Stomach (tissue), 9 donors: Measurements from ENCODE around the gene MCUB. TPM values are rescaled to one million over a fixed set of nuclear protein-coding genes. Genes with fewer than 3 reads are reported as not detected.
A peak's percentile ranks its signal among the peaks of the same experiment; 100 is the strongest.

Experiments used
- DNase-seq, 2 donors: peaks; one replicate each; pipeline versions ENCODE4 v3.0.0 to v3.0.0-alpha.2; 2013 to 2019
- H3K27ac ChIP-seq, 5 donors: fragments of 200-600 bp in 4 of 5; sonication (generic) in 4 of 5; one replicate each; pipeline ENCODE4 v1.5.1; 2013 to 2019; ENCODE audit warnings: mild to moderate bottlenecking in 1 of 5, moderate library complexity in 1 of 5
- H3K27me3 ChIP-seq, 3 donors: fragments of 200-600 bp; sonication (generic); one replicate each; pipeline ENCODE4 v1.5.1; 2017 to 2019; ENCODE audit warnings: mixed run types in 1 of 3
- H3K36me3 ChIP-seq, 4 donors: fragments of 200-600 bp; sonication (generic); 1 replicate in 3 of 4; 2 replicates in 1 of 4; pipeline ENCODE4 v1.5.1; 2016 to 2019
- H3K4me1 ChIP-seq, 4 donors: fragments of 200-600 bp; sonication (generic); one replicate each; pipeline ENCODE4 v1.5.1; 2016 to 2019
- H3K4me3 ChIP-seq, 4 donors: fragments of 200-600 bp; sonication (generic) in 3 of 4; one replicate each; pipeline ENCODE4 v1.5.1; 2016 to 2019; ENCODE audit warnings: mild to moderate bottlenecking in 1 of 4
- H3K9me3 ChIP-seq, 4 donors: fragments of 200-600 bp; sonication (generic); one replicate each; pipeline ENCODE4 v1.5.1; 2016 to 2019
- EP300 ChIP-seq: sonication (generic); formaldehyde crosslinking; IDR thresholded peaks from one replicate; pipeline ENCODE4 v1.6.1; 2017; ENCODE audit warnings: antibody characterized with exemption
- POLR2A ChIP-seq, 4 donors: fragments of 450-650 bp; IDR thresholded peaks; one replicate each; pipeline ENCODE4 v1.6.1; 2016; ENCODE audit warnings: antibody characterized with exemption in 4 of 4, control low read depth in 2 of 4, mild to moderate bottlenecking in 1 of 4, moderate library complexity in 1 of 4
- POLR2AphosphoS5 ChIP-seq, 3 donors: sonication (generic); formaldehyde crosslinking; IDR thresholded peaks; one replicate each; pipeline ENCODE4 v1.6.1; 2016; ENCODE audit warnings: antibody characterized with exemption in 3 of 3
- WGBS, 5 donors: extraction: QIAGEN DNeasy Blood & Tissue Kit in 3 of 5; methylation state at CpG; one replicate each; pipeline versions ENCODE4 v1.1.5 to v1.1.7; 2013 to 2018; 5-methylcytosine and 5-hydroxymethylcytosine counted together
- intact Hi-C: fragments of 100-400 bp; cut with DNase I; formaldehyde crosslinking; loops from one replicate; pipeline ENCODE4 v1.15.1; 2023; ENCODE audit warnings: low total_unique reads
- polyA plus RNA-seq, 3 donors: library from polyadenylated mRNA; stranded (reverse); fragments of 200-250 nt; gene quantifications; one replicate each; pipeline ENCODE4 v1.2.3, GENCODE V29; 2013
- total RNA-seq, 5 donors: library from RNA; depleted of rRNA; stranded (reverse); fragments of >200 nt; gene quantifications; one replicate each; pipeline versions ENCODE4 v1.1.0 to v1.2.3, GENCODE V29; 2014 to 2016
- TF ChIP-seq, protein P1 (sequence below), 7 experiments: fragments of 450-650 bp in 4 of 7; fragments of 200-600 bp in 3 of 7; sonication (generic) in 3 of 7; IDR thresholded peaks; one replicate each; pipeline ENCODE4 v1.5.1; 2016 to 2019; ENCODE audit warnings: antibody characterized with exemption in 7 of 7, control low read depth in 2 of 7, mild to moderate bottlenecking in 1 of 7
- donor health status: healthy with polysubstance abuse.
- donor health status: Bipolar disorder and iron deficiency.
- donor health status: healthy.

The MCUB gene
- total and polyA plus RNA-seq, 8 donors: 0.89 to 37.4 (median 8.4) TPM

DNA sequence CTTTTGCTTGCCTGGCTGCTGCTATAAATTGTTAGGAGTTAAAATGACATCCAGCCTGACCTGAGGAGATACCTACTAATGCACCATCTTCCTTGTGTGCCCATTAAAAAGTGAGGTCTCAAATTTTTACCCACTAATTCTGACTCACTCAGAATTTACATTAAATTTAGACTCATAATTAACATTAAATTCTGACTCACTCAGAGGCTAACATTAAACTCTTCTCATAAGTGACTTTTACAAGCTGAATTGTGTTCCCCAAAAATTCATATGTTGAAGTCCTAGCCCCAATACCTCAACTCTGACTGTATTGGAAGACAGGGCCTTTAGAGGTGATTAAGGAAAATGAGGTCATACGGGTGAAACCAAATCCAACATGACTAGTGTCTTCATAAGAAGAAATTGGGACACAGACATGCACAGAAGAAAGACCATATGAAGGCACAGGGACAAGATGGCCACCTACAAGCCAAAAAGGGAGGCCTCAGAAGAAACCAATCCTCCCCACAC lies 131.4 kb downstream of the MCUB start:
- Histone ChIP-seq H3K4me1 (no peaks in the 10 kb centered on the region), H3K27ac (no peak overlapping the region), H3K27me3 (no peaks in the 10 kb centered on the region), H3K9me3 (no peaks in the 10 kb centered on the region), H3K4me3 (no peak overlapping the region), H3K36me3 (peaks cover 13 to 91% (median 90%) of the 10 kb centered on the region in 4 donors)
- 86 to 92% (median 88%) methylated on average over 1 of the region's 1 CpG for WGBS, 5 donors
- intact Hi-C loops: loop anchor here (10.0 kb wide), 1 partner anchor 123 kb away; the partner anchor contains the start of gene GAR1
- no peak for TF ChIP-seq EP300
- TF ChIP-seq, protein P1, sequence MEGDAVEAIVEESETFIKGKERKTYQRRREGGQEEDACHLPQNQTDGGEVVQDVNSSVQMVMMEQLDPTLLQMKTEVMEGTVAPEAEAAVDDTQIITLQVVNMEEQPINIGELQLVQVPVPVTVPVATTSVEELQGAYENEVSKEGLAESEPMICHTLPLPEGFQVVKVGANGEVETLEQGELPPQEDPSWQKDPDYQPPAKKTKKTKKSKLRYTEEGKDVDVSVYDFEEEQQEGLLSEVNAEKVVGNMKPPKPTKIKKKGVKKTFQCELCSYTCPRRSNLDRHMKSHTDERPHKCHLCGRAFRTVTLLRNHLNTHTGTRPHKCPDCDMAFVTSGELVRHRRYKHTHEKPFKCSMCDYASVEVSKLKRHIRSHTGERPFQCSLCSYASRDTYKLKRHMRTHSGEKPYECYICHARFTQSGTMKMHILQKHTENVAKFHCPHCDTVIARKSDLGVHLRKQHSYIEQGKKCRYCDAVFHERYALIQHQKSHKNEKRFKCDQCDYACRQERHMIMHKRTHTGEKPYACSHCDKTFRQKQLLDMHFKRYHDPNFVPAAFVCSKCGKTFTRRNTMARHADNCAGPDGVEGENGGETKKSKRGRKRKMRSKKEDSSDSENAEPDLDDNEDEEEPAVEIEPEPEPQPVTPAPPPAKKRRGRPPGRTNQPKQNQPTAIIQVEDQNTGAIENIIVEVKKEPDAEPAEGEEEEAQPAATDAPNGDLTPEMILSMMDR (IDR thresholded peaks at IDR 0.05): no peak
- no peak for TF ChIP-seq POLR2AphosphoS5 (IDR thresholded peaks at IDR 0.05)
- no peak for TF ChIP-seq POLR2A (IDR thresholded peaks at IDR 0.05)
- DNase-seq: no peak

DNA sequence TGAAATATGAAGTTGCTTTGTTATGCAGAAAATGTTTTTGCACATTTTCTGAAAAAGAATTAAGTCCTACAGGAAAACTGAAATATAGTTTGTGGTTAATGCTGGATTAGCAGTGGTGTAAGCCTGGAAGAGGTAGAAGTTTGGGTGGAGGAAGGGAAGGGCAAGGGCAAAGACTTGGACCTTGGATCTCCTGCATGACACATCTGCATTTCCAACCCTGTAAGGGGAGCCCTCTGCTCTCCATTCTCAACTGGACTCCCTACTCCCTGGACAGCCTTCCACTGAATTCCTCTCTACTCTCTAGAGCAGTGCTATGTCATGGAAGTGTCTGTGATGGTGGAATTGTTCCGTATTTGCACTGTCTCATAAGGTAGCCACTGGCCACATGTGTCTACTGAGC lies 138.6 kb downstream of the MCUB start:
- no peak for DNase-seq
- WGBS, 5 donors: 97 to 100% (median 100%) methylated on average over 1 of the region's 1 CpG
- Histone ChIP-seq H3K27ac (no peak overlapping the region), H3K4me1 (peaks cover 12 to 32% (median 18%) of the 10 kb centered on the region in 4 donors), H3K9me3 (no peaks in the 10 kb centered on the region), H3K27me3 (no peaks in the 10 kb centered on the region), H3K36me3 (peaks cover 5 to 45% (median 40%) of the 10 kb centered on the region in 4 donors), H3K4me3 (no peak overlapping the region)
- intact Hi-C loops: loop anchor here (10.0 kb wide), 1 partner anchor 116 kb away; the partner anchor contains the start of gene GAR1
- no peak for TF ChIP-seq EP300

DNA sequence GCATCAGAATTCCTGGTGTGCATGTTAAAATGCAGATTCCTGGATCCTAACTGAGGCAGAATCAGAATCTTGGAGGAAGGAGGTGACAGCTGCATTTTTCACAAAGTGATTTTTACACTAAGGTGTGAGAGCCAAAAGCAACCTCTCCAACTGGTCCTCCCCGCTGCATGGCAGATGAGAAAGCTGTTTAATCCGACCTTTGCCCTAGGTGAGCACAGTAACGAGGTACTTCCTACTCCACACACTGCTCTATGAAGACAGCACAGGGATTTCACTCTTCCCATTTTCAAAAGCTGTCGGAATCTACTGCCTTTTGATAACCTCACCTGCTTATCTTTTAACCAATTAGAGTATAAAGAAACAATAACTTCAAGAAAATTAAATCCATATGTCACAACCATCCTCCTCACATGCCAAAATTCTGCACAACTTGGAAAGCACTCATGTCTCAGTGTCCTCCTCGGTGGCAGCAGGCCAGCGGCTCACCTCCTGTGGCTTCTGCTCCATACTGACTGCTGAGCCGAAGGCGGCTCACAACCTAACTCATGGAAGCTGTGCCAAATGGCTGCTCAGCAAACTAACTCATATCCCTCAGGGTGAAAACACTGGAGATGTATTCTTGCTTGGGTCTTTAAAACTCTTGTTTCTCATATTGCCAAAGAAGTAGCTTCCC lies 139.6 kb downstream of the MCUB start:
- Histone ChIP-seq H3K4me3 (no peak overlapping the region), H3K9me3 (no peaks in the 10 kb centered on the region), H3K27ac (no peak overlapping the region), H3K4me1 (peaks cover 17 to 42% (median 22%) of the 10 kb centered on the region in 4 donors), H3K27me3 (no peaks in the 10 kb centered on the region), H3K36me3 (peaks cover 0 to 35% (median 29%) of the 10 kb centered on the region in 4 donors)
- TF ChIP-seq EP300 (no peak), POLR2AphosphoS5 (IDR thresholded peaks at IDR 0.05) (no peak), POLR2A (IDR thresholded peaks at IDR 0.05) (no peak)
- TF ChIP-seq, protein P1 (IDR thresholded peaks at IDR 0.05): no peak
- intact Hi-C loops: loop anchor here (10.0 kb wide), 1 partner anchor 115 kb away; the partner anchor contains the start of gene GAR1
- WGBS, 5 donors: 70 to 82% (median 78%) methylated on average over 8 of the region's 8 CpGs
- no peak for DNase-seq

DNA sequence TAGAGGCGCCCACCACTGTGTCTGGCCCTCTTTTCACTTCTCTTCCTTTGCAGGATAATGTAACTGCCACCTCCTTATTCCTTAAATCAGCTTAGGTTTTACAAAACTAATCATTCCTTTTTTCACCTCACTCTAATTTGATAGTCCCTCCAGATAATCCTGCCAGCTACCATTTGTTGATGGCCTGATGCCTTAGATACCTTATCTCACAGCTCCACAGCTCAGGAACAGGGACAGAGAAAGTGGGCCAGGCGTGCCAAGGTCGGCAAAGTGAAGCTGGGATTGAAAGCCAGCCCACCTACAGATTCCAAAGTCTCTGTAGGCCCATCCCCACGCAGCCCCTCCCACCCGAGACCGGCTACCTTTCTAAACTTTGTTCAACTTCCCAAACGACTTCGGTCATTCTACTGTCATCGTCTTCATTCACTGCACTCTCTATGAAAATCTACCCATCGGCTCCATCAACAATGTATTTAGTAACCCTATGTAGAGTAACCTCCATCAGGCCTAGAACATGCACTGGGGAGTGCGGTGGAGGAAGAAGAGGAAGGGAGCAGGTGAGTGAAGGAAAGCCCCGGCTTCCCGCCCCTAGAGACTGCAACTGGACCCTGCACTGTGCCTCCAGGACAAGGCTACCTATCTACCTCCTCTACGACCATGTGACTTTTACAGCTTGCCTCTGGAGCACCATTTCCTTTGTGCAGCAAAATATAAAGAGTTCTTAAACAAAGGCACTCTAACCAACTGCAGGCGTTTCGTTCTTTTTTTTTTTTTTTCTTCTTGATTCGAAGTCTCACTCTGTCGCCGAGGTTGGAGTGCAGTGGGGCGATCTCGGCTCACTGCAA lies 141.7 kb downstream of the MCUB start:
- DNase-seq: peak in 1 of 2 donors; percentile 63
- Histone ChIP-seq H3K27ac (peak overlapping the region; percentile 90 to 98 (median 91)), H3K36me3 (peaks cover 0 to 16% (median 11%) of the 10 kb centered on the region in 4 donors), H3K4me1 (peaks cover 18 to 43% (median 23%) of the 10 kb centered on the region in 4 donors), H3K4me3 (peak overlapping the region; percentile 82 to 89 (median 86)), H3K27me3 (no peaks in the 10 kb centered on the region), H3K9me3 (no peaks in the 10 kb centered on the region)
- no peak for TF ChIP-seq EP300
- TF ChIP-seq, protein P1 (IDR thresholded peaks at IDR 0.05): no peak
- TF ChIP-seq POLR2AphosphoS5 (IDR thresholded peaks at IDR 0.05): no peak
- TF ChIP-seq POLR2A (IDR thresholded peaks at IDR 0.05): no peak
- intact Hi-C loops: no loop called here
- 21 to 38% (median 27%) methylated on average over 21 of the region's 21 CpGs for WGBS, 5 donors
